Activated CD4-positive, alpha-beta T cell treated with anti-CD3 and anti-CD28 coated beads, Interleukin-2, amount 50 U/mL, for 24 hours (primary cell): ENCODE measurements around the gene CPTP.

Source experiments
- DNase-seq, 2 donors: peaks; one replicate each; pipeline ENCODE4 v3.0.0-alpha.2; 2020; ENCODE audit warnings: low read depth in 1 of 2, low spot score in 1 of 2

CPTP gene

DNA sequence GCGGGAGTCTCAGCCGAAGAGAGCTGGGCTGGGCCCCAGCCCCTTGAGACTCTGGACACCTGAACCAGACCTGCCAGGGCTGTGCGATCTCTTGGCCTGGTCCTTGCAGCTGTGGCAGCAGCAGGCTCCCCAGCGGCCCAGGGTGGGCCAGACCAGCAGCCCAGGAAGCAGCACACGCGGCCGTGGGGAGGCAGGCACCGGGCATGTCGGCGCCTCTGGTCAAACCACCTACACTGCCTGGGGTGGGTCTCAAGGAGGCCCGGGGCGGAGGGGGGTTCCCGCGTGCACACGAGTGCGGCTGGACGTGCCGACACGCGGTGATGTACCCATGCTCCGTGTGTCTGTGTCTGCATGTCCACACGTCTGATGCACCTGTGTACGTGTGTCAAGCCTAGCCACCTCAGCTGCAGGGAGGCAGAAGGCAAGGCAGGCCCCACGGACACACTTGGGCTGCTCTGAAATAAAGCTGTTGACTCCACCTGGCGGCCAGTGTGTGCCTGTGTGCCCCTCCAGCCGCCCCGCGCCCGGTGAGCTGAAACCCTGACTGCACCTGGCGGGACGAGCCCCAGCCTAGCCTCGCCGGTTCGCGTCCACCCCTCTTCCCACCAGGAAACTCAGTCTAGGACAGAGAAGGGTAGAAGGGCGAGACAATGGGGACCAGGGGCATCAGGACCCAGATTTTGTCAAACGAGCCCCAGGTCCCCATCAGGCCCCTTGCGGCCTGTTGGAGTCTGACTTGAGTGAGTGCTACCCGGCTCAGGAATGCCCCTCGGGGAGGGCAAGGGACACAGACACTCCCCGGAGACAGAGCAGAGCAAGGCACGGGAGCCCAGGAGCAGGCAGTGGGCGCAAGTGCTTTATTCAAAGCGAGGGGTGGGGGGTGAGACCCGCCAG is 32.8 kb upstream of the CPTP start:
- peak; percentile 51 to 53 for DNase-seq

- DNase-seq, result no peak
Measured at GRCh38 chr1:1292442-1292779, 32.2 kb upstream of the CPTP start.

DNA sequence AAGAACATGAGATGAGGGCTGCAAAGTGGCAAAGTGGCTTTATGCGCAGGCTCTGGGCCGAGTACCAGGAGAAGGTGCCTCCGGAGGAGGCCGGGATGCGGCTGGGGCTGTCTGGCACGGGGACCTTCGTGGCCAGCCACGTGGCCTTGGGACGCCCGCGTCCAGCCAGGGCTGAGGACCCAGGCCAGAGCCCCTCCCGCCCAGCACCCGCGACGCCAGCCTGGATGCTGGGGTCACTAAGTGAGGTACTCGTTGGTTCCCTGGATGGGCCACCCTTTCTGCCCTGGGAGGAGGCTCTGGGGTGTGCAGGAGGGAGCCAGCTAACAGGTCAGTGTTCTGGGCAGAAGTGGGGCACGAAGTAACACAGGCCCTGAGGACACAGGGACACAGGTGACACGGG is 31.8 kb upstream of the CPTP start:
- no peak for DNase-seq

DNA sequence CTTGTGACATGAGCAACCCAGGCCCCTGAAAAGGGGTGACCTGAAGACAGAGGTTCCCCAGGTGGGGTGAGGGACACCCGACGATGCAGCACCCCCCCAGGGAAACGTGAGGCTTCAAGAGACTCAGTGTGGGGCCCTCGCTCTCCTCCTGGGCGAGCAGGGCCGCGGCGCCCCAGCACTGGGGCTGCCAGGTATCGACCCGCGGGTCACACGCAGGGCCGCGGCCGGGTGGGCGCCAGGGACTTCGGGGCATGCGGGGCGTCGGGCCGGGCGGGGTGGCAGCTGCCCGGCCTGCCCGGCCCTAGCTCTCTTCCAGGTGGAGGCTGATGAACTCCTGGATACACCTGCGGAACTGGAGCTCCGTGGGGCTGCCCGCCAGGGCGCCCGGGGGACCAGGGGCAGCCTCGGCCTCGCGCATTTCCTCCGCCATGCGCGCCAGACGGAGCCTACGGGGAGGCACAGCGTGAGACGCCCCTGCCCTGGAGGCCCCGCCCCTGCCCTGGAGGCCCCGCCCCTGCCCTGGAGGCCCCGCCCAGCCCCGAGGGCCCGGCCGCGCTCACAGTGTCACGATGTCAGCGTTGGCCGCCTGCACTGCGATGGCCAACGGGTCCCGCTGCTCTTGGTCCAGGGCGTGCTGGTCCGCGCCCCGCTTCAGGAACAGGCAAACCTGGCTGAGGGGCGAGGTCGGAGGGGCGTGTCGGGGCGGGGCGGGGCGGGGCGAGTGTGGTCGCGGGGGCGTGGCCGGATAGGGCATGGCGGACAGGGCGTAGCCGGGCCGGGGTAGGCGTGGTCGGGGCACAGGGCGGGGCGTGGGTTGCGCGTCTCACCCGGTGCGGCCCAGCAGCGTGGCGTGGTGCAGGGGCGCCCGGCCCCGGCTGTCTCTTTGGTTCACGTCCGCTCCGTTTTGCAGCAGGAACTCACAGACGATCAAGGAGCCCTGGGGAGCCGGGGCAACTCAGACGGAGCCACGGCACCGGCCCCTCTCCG is 31.0 kb upstream of the CPTP start:
- no peak for DNase-seq

GRCh38 chr1:1294250-1294890 is 30.2 kb upstream of the CPTP start:
- DNase-seq, result no peak

- DNase-seq, result no peak
Measured at GRCh38 chr1:1295154-1295923, 29.3 kb upstream of the CPTP start.

- no peak for DNase-seq
Measured at GRCh38 chr1:1296070-1297061, 28.2 kb upstream of the CPTP start.

- DNase-seq, result no peak
Measured at GRCh38 chr1:1297802-1298424, 26.7 kb upstream of the CPTP start.

- DNase-seq, result no peak
Measured at GRCh38 chr1:1298861-1299685, 25.5 kb upstream of the CPTP start.

GRCh38 chr1:1299686-1300351 is 24.8 kb upstream of the CPTP start:
- no peak for DNase-seq

DNA sequence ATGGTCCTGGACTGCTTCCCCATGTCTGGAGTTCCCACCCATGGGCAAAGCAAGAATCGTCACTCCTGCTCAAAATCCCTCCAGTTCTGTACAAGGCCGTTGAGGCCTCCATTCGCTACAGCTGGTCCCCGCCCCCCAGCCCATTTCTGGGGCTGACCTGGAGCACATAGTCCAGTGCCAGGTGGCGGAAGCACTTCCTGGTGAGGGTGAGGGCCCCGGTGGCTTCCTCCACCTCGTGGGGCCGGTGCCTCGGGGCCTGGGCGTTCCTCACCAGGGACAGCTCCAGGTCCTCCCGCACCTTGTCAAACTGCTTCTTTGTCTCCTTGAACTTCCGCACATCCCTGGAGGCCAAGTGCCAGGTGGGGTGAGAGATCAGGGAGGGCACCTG is 24.3 kb upstream of the CPTP start:
- DNase-seq, result no peak

DNA sequence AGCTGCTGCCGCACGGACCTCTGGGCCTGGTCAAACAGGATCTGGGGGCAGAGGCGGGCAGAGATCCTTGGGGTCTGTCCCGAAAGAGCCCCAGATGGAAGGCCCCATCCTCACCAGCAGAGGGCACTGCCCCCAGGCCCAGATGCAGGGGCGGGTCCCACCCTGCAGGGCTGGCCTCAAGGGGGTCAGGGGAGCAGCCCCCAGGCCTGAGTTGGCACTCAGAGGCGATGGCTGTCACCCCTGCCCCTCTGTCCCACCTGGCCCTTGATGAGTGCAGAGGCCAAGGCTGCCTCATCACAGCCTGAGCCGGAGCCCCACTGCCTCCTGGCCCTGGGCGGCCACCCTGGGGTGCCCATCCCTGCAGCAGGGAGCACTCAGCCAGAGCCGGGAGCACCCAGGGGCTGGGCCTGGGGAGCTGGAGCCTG is 22.6 kb upstream of the CPTP start:
- DNase-seq, result no peak

GRCh38 chr1:1302951-1303509 is 21.6 kb upstream of the CPTP start:
- no peak for DNase-seq

DNA sequence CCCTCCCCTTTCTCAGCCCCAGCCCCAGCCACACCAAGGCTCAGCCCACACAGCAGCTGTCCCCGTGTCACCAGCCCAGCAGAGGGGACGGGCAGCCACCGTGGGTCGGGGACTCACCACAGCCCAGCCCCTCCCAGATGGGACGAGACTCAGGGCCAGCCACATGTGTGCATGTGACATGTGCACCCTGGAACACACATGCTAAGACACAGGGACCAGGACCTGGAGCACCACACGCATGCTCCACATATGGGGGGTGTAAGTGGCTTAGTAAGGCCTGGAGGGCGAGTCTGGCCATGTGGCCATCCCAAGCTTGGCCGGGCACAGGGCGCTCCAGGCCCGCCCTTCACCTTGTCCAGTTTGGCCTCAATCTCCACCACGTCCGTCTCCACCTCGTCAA is 20.9 kb upstream of the CPTP start:
- DNase-seq, result no peak

GRCh38 chr1:1304331-1305299 is 20.0 kb upstream of the CPTP start:
- no peak for DNase-seq
